ENCODE measurements around the gene RALGPS2.
"Not testable (repeated sequence)": the region's sequence is repeated elsewhere in the genome, so short reads cannot be mapped to it uniquely, and the experiment has no call there.

RALGPS2 gene

GRCh38 chr1:178738780-178739179, 13.7 kb downstream of the RALGPS2 start:
- Histone ChIP-seq H3K4me1 (no peaks in the 10 kb centered on the region), H3K27me3 (ENCODE audit: low read depth) (no peaks in the 10 kb centered on the region), H3K4me3 (no peak overlapping the region), H3K36me3 (replicated peaks) (no peaks in the 10 kb centered on the region; the same call in 1 of the 2 replicates), H3K9me3 (no peaks in the 10 kb centered on the region)
- in situ Hi-C loops (cut with MboI; ENCODE audit: low sequenced_read_pairs): no loop called here
- DNase-seq (ENCODE audit: low spot score in 2 of 2): no peak

GRCh38 chr1:178739285-178740045, 14.4 kb downstream of the RALGPS2 start:
- in situ Hi-C loops (cut with MboI; ENCODE audit: low sequenced_read_pairs): no loop called here
- no peaks in the 10 kb centered on the region for H3K4me1 ChIP-seq
- no peaks in the 10 kb centered on the region for H3K27me3 ChIP-seq (ENCODE audit: low read depth)
- no peak for DNase-seq (ENCODE audit: low spot score in 2 of 2)
- H3K9me3 ChIP-seq: no peaks in the 10 kb centered on the region
- H3K4me3 ChIP-seq: no peak overlapping the region
- H3K36me3 ChIP-seq (replicated peaks): no peaks in the 10 kb centered on the region; the same call in 1 of the 2 replicates

- DNase-seq (ENCODE audit: low spot score in 2 of 2): no peak
- in situ Hi-C loops (cut with MboI; ENCODE audit: low sequenced_read_pairs): no loop called here
- Histone ChIP-seq H3K36me3 (replicated peaks) (no peaks in the 10 kb centered on the region; the same call in none of the 2 replicates), H3K27me3 (ENCODE audit: low read depth) (no peaks in the 10 kb centered on the region), H3K4me1 (no peaks in the 10 kb centered on the region), H3K9me3 (no peaks in the 10 kb centered on the region), H3K4me3 (no peak overlapping the region)
Observed at GRCh38 chr1:178740491-178740890, 15.4 kb downstream of the RALGPS2 start.

GRCh38 chr1:178740924-178741323, 15.9 kb downstream of the RALGPS2 start:
- no peaks in the 10 kb centered on the region; the same call in none of the 2 replicates for H3K36me3 ChIP-seq (replicated peaks)
- in situ Hi-C loops (cut with MboI; ENCODE audit: low sequenced_read_pairs): no loop called here
- H3K4me3 ChIP-seq: no peak overlapping the region
- no peaks in the 10 kb centered on the region for H3K27me3 ChIP-seq (ENCODE audit: low read depth)
- no peak for DNase-seq (ENCODE audit: low spot score in 2 of 2)
- H3K9me3 ChIP-seq: no peaks in the 10 kb centered on the region
- no peaks in the 10 kb centered on the region for H3K4me1 ChIP-seq

- no peaks in the 10 kb centered on the region; the same call in none of the 2 replicates for H3K36me3 ChIP-seq (replicated peaks)
- no peaks in the 10 kb centered on the region for H3K9me3 ChIP-seq
- DNase-seq (ENCODE audit: low spot score in 2 of 2): no peak
- H3K27me3 ChIP-seq (ENCODE audit: low read depth): no peaks in the 10 kb centered on the region
- no peak overlapping the region for H3K4me3 ChIP-seq
- in situ Hi-C loops (cut with MboI; ENCODE audit: low sequenced_read_pairs): no loop called here
- H3K4me1 ChIP-seq: no peaks in the 10 kb centered on the region
Observed at GRCh38 chr1:178743801-178744200, 18.8 kb downstream of the RALGPS2 start.

GRCh38 chr1:178745260-178745659, 20.2 kb downstream of the RALGPS2 start:
- DNase-seq (ENCODE audit: low spot score in 2 of 2): no peak
- Histone ChIP-seq H3K36me3 (replicated peaks) (no peaks in the 10 kb centered on the region; the same call in none of the 2 replicates), H3K27me3 (ENCODE audit: low read depth) (no peaks in the 10 kb centered on the region), H3K9me3 (no peaks in the 10 kb centered on the region), H3K4me1 (no peaks in the 10 kb centered on the region), H3K4me3 (no peak overlapping the region)
- in situ Hi-C loops (cut with MboI; ENCODE audit: low sequenced_read_pairs): no loop called here

GRCh38 chr1:178746345-178746744, 21.3 kb downstream of the RALGPS2 start:
- Histone ChIP-seq H3K4me3 (no peak overlapping the region), H3K27me3 (ENCODE audit: low read depth) (no peaks in the 10 kb centered on the region), H3K9me3 (no peaks in the 10 kb centered on the region), H3K4me1 (no peaks in the 10 kb centered on the region), H3K36me3 (replicated peaks) (no peaks in the 10 kb centered on the region; the same call in 1 of the 2 replicates)
- in situ Hi-C loops (cut with MboI; ENCODE audit: low sequenced_read_pairs): no loop called here
- no peak for DNase-seq (ENCODE audit: low spot score in 2 of 2)

- DNase-seq (ENCODE audit: low spot score in 2 of 2); H3K27me3 ChIP-seq (ENCODE audit: low read depth); H3K9me3 ChIP-seq; H3K4me3 ChIP-seq; H3K4me1 ChIP-seq; H3K36me3 ChIP-seq (replicated peaks); in situ Hi-C loops (cut with MboI; ENCODE audit: low sequenced_read_pairs): not testable (repeated sequence)
Observed at GRCh38 chr1:178747361-178747760, 22.3 kb downstream of the RALGPS2 start.

GRCh38 chr1:178749581-178750166, 24.6 kb downstream of the RALGPS2 start:
- no peaks in the 10 kb centered on the region for H3K27me3 ChIP-seq (ENCODE audit: low read depth)

GRCh38 chr1:178751046-178751445, 26.0 kb downstream of the RALGPS2 start:
- in situ Hi-C loops (cut with MboI; ENCODE audit: low sequenced_read_pairs): loop anchor here (25.0 kb wide), 1 partner anchor 439 kb away; no protein-coding TSS in a partner anchor
- no peak for DNase-seq (ENCODE audit: low spot score in 2 of 2)
- no peaks in the 10 kb centered on the region for H3K27me3 ChIP-seq (ENCODE audit: low read depth)
- no peaks in the 10 kb centered on the region for H3K4me1 ChIP-seq
- no peaks in the 10 kb centered on the region for H3K9me3 ChIP-seq
- H3K4me3 ChIP-seq: no peak overlapping the region
- no peaks in the 10 kb centered on the region for H3K36me3 ChIP-seq (replicated peaks)

More at GRCh38 chr1:178749581-178750166, 24.6 kb downstream of the RALGPS2 start:
- no peak for DNase-seq (ENCODE audit: low spot score in 2 of 2)
- Histone ChIP-seq H3K4me3 (no peak overlapping the region), H3K4me1 (no peaks in the 10 kb centered on the region), H3K36me3 (replicated peaks) (no peaks in the 10 kb centered on the region; the same call in 1 of the 2 replicates), H3K9me3 (no peaks in the 10 kb centered on the region)
- in situ Hi-C loops (cut with MboI; ENCODE audit: low sequenced_read_pairs): loop anchor here (25.0 kb wide), 1 partner anchor 437 kb away; no protein-coding TSS in a partner anchor

- Histone ChIP-seq H3K9me3 (no peaks in the 10 kb centered on the region), H3K27me3 (ENCODE audit: low read depth) (no peaks in the 10 kb centered on the region), H3K36me3 (replicated peaks) (no peaks in the 10 kb centered on the region), H3K4me3 (no peak overlapping the region), H3K4me1 (no peaks in the 10 kb centered on the region)
- in situ Hi-C loops (cut with MboI; ENCODE audit: low sequenced_read_pairs): loop anchor here (25.0 kb wide), 1 partner anchor 441 kb away; no protein-coding TSS in a partner anchor
- DNase-seq (ENCODE audit: low spot score in 2 of 2): no peak
Observed at GRCh38 chr1:178752891-178753290, 27.8 kb downstream of the RALGPS2 start.

GRCh38 chr1:178754655-178755256, 29.7 kb downstream of the RALGPS2 start:
- H3K27me3 ChIP-seq (ENCODE audit: low read depth); H3K4me1 ChIP-seq; DNase-seq (ENCODE audit: low spot score in 2 of 2); H3K9me3 ChIP-seq; H3K4me3 ChIP-seq; H3K36me3 ChIP-seq (replicated peaks): not testable (repeated sequence)
- in situ Hi-C loops (cut with MboI; ENCODE audit: low sequenced_read_pairs): loop anchor here (25.0 kb wide), 1 partner anchor 442 kb away; no protein-coding TSS in a partner anchor

- DNase-seq (ENCODE audit: low spot score in 2 of 2): peak; percentile 29 to 43
- 0 out of 2 replicates have a peak, but pooled peaks cover under 1% of the 10 kb centered on the region for H3K36me3 ChIP-seq (replicated peaks)
- H3K9me3 ChIP-seq: no peaks in the 10 kb centered on the region; the same call in none of the 2 replicates
- H3K4me3 ChIP-seq: no peak overlapping the region
- in situ Hi-C loops (cut with MboI; ENCODE audit: low sequenced_read_pairs): loop anchor here (5.0 to 25.0 kb wide), 3 partner anchors 224 to 456 kb away; no protein-coding TSS in a partner anchor
- no peaks in the 10 kb centered on the region for H3K4me1 ChIP-seq
- H3K27me3 ChIP-seq (ENCODE audit: low read depth): no peaks in the 10 kb centered on the region
Observed at GRCh38 chr1:178768423-178768822, 43.4 kb downstream of the RALGPS2 start.
